NT2/D1 (cell line): ENCODE results near the gene FGD4.

Source experiments
- SUZ12 ChIP-seq: IDR thresholded peaks from 2 replicates; pipeline ENCODE4 v1.6.1; 2011; ENCODE audit not compliant: insufficient read length, insufficient read depth; ENCODE audit errors: extremely low read depth
- YY1 ChIP-seq: IDR thresholded peaks from 2 replicates; pipeline ENCODE4 v1.6.1; 2011; ENCODE audit not compliant: insufficient read length, insufficient read depth
- ZNF274 ChIP-seq: IDR thresholded peaks from 2 replicates; pipeline ENCODE4 v1.6.1; 2011; ENCODE audit warnings: mild to moderate bottlenecking, low read depth, low read length

GRCh38 chr12:32671930-32672780, 272.8 kb downstream of the FGD4 start:
- TF ChIP-seq ZNF274 (no peak), YY1 (no peak), SUZ12 (no peak)
